A549 (cell line): ENCODE measurements around the gene CHP2. TPM values are rescaled to one million over a fixed set of nuclear protein-coding genes. Genes with fewer than 3 reads are reported as not detected.

Source experiments
- ATAC-seq, 2 experiments: fragments of 200-7000 bp in 1 of 2; fragments of >200 bp in 1 of 2; cut with Nextera tagmentation in 1 of 2; cut with Tn5 transposase in 1 of 2; 3 replicates each; pipeline versions ENCODE4 v1.8.0 to v1.9.1; 2018 to 2020; ENCODE audit warnings: mild to moderate bottlenecking in 1 of 2, moderate library complexity in 1 of 2
- CTCF ChIA-PET: fragments of 300-600 bp; sonication (Branson Sonifier 250); formaldehyde crosslinking; extraction: SDS; loops from one replicate; lab custom pipeline; 2021; ENCODE audit warnings: antibody characterized with exemption, inconsistent platforms; lab: Yijun Ruan, JAX
- POLR2A ChIA-PET: fragments of 350-600 bp; formaldehyde crosslinking; extraction: SDS; loops from one replicate; lab custom pipeline; 2021; ENCODE audit warnings: antibody characterized with exemption, inconsistent platforms; lab: Yijun Ruan, JAX
- DNase-seq, 2 experiments: peaks; one replicate each; pipeline versions ENCODE4 v3.0.0 to v3.0.0-alpha.2; 2011 to 2016; ENCODE audit warnings: low read depth in 1 of 2, low spot score in 1 of 2
- FAIRE-seq: peaks from 2 replicates; lab custom pipeline; 2011; peaks lifted over from hg19 to GRCh38; lab: Jason Lieb, UNC
- H3K27ac ChIP-seq, 2 experiments: fragments of >200 bp; sonication (Bioruptor Twin); formaldehyde crosslinking; 3 replicates each; pipeline ENCODE4 v1.5.1; 2016 to 2017
- H3K4me1 ChIP-seq: fragments of >200 bp; sonication (Bioruptor Twin); formaldehyde crosslinking; 3 replicates; pipeline ENCODE4 v1.6.1; 2016
- H3K4me2 ChIP-seq: fragments of >200 bp; sonication (Bioruptor Twin); formaldehyde crosslinking; 3 replicates; pipeline ENCODE4 v1.6.1; 2016
- H3K4me3 ChIP-seq: fragments of >200 bp; sonication (Bioruptor Twin); formaldehyde crosslinking; 3 replicates; pipeline ENCODE4 v1.5.1; 2016
- H3K9me3 ChIP-seq: fragments of >200 bp; sonication (Bioruptor Twin); formaldehyde crosslinking; 3 replicates; pipeline ENCODE4 v1.6.1; 2016
- CBX8 ChIP-seq: fragments of 200-600 bp; sonication (generic); IDR thresholded peaks from 2 replicates; pipeline ENCODE4 v1.6.1; 2016
- CEBPB ChIP-seq, 2 experiments: fragments of >200 bp in 1 of 2; sonication (Bioruptor Twin) in 1 of 2; formaldehyde crosslinking in 1 of 2; IDR thresholded peaks; 2 replicates each; pipeline ENCODE4 v1.6.1; 2012 to 2016
- CHD4 ChIP-seq: fragments of 200-600 bp; sonication (generic); IDR thresholded peaks from 2 replicates; pipeline ENCODE4 v1.6.1; 2016; ENCODE audit warnings: antibody characterized with exemption, mild to moderate bottlenecking, borderline replicate concordance
- E2F6 ChIP-seq: IDR thresholded peaks from 2 replicates; pipeline ENCODE4 v1.6.1; 2012; ENCODE audit warnings: low read depth, borderline replicate concordance
- ESRRA ChIP-seq: fragments of 150-350 bp; IDR thresholded peaks from 2 replicates; pipeline ENCODE4 v1.6.1; 2014; ENCODE audit warnings: mild to moderate bottlenecking, low read length, borderline replicate concordance
- GATA3 ChIP-seq: IDR thresholded peaks from 2 replicates; pipeline ENCODE4 v1.6.1; 2012; ENCODE audit warnings: borderline replicate concordance
- HEYL ChIP-seq: fragments of 250-450 bp; sonication (Bioruptor Pico); IDR thresholded peaks from 2 replicates; pipeline ENCODE4 v1.8.0; 2021; ENCODE audit warnings: mild to moderate bottlenecking, moderate library complexity
- HMGXB4 ChIP-seq: fragments of 250-450 bp; sonication (Bioruptor Pico); IDR thresholded peaks from 2 replicates; pipeline ENCODE4 v1.5.0; 2021; ENCODE audit warnings: mild to moderate bottlenecking, moderate library complexity, borderline replicate concordance
- JUN ChIP-seq, 2 experiments: fragments of >200 bp; sonication (Bioruptor Twin); formaldehyde crosslinking; IDR thresholded peaks; 2 replicates in 1 of 2; 3 replicates in 1 of 2; pipeline ENCODE4 v1.6.1; 2016 to 2017
- JUNB ChIP-seq: fragments of >200 bp; sonication (Bioruptor Twin); formaldehyde crosslinking; IDR thresholded peaks from 2 replicates; pipeline ENCODE4 v1.6.1; 2016
- KDM1A ChIP-seq: fragments of 200-600 bp; sonication (generic); IDR thresholded peaks from 2 replicates; pipeline ENCODE4 v1.6.1; 2016; ENCODE audit warnings: low read depth, mild to moderate bottlenecking
- MAX ChIP-seq: IDR thresholded peaks from 2 replicates; pipeline ENCODE4 v1.6.1; 2012
- PBX3 ChIP-seq: IDR thresholded peaks from 2 replicates; pipeline ENCODE4 v1.6.1; 2012
- POLR2A ChIP-seq: IDR thresholded peaks from 2 replicates; pipeline ENCODE4 v1.6.1; 2012; ENCODE audit warnings: mild to moderate bottlenecking, low read length
- POLR2AphosphoS2 ChIP-seq: conservative IDR thresholded peaks from 2 replicates; pipeline ENCODE4 v1.6.1; 2012; ENCODE audit warnings: low read length, improper control_type of control experiment, inconsistent platforms
- RAD21 ChIP-seq, 2 experiments: fragments of >200 bp in 1 of 2; sonication (Bioruptor Twin) in 1 of 2; formaldehyde crosslinking in 1 of 2; IDR thresholded peaks in 1 of 2; conservative IDR thresholded peaks in 1 of 2; 2 replicates in 1 of 2; 3 replicates in 1 of 2; pipeline ENCODE4 v1.6.1; 2012 to 2018; ENCODE audit warnings: inconsistent platforms in 1 of 2
- SREBF2 ChIP-seq: fragments of 450-650 bp; IDR thresholded peaks from 2 replicates; pipeline ENCODE4 v1.6.1; 2014; ENCODE audit warnings: mild to moderate bottlenecking, moderate library complexity
- TFCP2L1 ChIP-seq: fragments of 250-450 bp; sonication (Bioruptor Pico); IDR thresholded peaks from 2 replicates; pipeline ENCODE4 v1.5.0; 2021; ENCODE audit warnings: mild to moderate bottlenecking
- USF2 ChIP-seq: fragments of 450-650 bp; IDR thresholded peaks from 2 replicates; pipeline ENCODE4 v1.6.1; 2014; ENCODE audit warnings: antibody characterized with exemption
- ZFP36 ChIP-seq: fragments of 450-650 bp; IDR thresholded peaks from 2 replicates; pipeline ENCODE4 v1.6.1; 2014; ENCODE audit warnings: borderline replicate concordance; ENCODE audit not compliant: partially characterized antibody
- WGBS: methylation state at CpG from one replicate; pipeline ENCODE4 v1.1.6; 2017; ENCODE audit errors: missing lambda C conversion rate; 5-methylcytosine and 5-hydroxymethylcytosine counted together
- polyA plus RNA-seq, 4 experiments: library from polyadenylated mRNA; depleted of rRNA in 3 of 4; stranded (reverse); fragments of >200 nt; fragmentation: RNase III in 1 of 4; extraction: RNeasy Plus Mini Kit Qiagen cat#74134 plus additional on column Dnase treatment in 1 of 4; gene quantifications; 2 replicates in 3 of 4; 3 replicates in 1 of 4; pipeline ENCODE4 v1.2.3, GENCODE V29; 2011 to 2017
- TF ChIP-seq, protein P1 (sequence below): fragments of >200 bp; sonication (Bioruptor Twin); formaldehyde crosslinking; IDR thresholded peaks from 3 replicates; pipeline ENCODE4 v1.6.1; 2016

CHP2 gene
- polyA plus RNA-seq, 2 of the 4 experiments (the other 2 are of a cell fraction): not detected

DNA sequence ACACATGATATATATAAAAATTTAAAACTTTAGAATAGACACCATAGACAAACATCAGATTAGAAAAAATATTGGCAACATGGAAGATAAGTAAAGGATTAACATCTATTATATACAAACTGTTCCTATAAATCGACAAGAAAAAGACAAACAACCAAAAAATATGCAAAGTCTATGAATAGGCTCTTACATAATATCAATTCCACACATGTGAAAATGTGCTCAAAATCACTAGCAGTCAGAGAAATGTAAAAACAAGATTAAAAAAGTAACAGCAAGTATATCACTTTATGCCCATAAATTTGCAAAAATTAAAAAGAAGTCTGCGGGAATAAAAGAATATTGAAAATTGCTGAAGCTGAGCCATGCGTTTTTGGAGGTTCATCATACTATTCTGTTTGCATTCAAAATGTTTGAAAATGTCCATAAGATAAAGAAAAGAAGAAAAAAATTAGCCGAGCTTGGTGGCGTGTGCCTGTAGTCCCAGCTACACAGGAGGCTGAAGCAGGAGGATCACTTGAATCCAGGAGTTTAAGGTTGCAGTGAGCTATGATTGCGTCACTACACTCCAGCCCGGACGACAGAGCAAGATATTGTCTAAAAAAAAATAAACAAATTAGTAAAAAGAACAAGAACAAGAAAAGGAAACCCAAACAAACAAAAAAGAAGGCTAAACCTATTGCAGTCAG, 30.6 kb upstream of the CHP2 start:
- Histone ChIP-seq H3K4me2 (no peak overlapping the region), H3K27ac (no peak overlapping the region)
- POLR2A ChIA-PET: no interaction called here
- TF ChIP-seq HMGXB4 (CRISPR knock-in tag): no peak
- TF ChIP-seq HEYL (CRISPR knock-in tag): no peak
- TF ChIP-seq, protein P1, sequence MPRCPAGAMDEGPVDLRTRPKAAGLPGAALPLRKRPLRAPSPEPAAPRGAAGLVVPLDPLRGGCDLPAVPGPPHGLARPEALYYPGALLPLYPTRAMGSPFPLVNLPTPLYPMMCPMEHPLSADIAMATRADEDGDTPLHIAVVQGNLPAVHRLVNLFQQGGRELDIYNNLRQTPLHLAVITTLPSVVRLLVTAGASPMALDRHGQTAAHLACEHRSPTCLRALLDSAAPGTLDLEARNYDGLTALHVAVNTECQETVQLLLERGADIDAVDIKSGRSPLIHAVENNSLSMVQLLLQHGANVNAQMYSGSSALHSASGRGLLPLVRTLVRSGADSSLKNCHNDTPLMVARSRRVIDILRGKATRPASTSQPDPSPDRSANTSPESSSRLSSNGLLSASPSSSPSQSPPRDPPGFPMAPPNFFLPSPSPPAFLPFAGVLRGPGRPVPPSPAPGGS: no peak
- peak; percentile 32 to 50; a peak in 2 of 4 replicates for TF ChIP-seq CEBPB (IDR thresholded peaks at IDR 0.05)
- TF ChIP-seq, all 56 proteins: peak for 1
- Histone ChIP-seq H3K9me3 (no peaks in the 10 kb centered on the region), H3K4me3 (no peak overlapping the region), H3K4me1 (no peaks in the 10 kb centered on the region)
- ATAC-seq (no peak), DNase-seq (no peak), FAIRE-seq (no peak)
- CTCF ChIA-PET: interaction anchor here (0.6 to 1.6 kb wide), 5 partner anchors 9 to 123 kb away, joined by 3 to 6 read pairs (median 3); no protein-coding TSS in a partner anchor
- 27% methylated on average over 8 of the region's 8 CpGs for WGBS

- DNase-seq (no peak), ATAC-seq (no peak), FAIRE-seq (no peak)
- no peak for TF ChIP-seq PBX3
- TF ChIP-seq POLR2A: no peak
- TF ChIP-seq CHD4: no peak
- no peak for TF ChIP-seq ZFP36
- TF ChIP-seq USF2: no peak
- no peak for TF ChIP-seq MAX
- no peak for TF ChIP-seq HEYL (CRISPR knock-in tag)
- TF ChIP-seq SREBF2: no peak
- TF ChIP-seq TFCP2L1 (CRISPR knock-in tag): no peak
- no peak for TF ChIP-seq JUNB
- TF ChIP-seq E2F6: no peak
- TF ChIP-seq ESRRA: no peak
- no peak for TF ChIP-seq GATA3
- no peak for TF ChIP-seq HMGXB4 (CRISPR knock-in tag)
- TF ChIP-seq RAD21 (conservative IDR thresholded peaks at IDR 0.05 in 1 of 2, IDR thresholded peaks at IDR 0.05 in 1 of 2): no peak
- TF ChIP-seq JUN (IDR thresholded peaks at IDR 0.05): no peak
- TF ChIP-seq POLR2AphosphoS2: no peak
- no peak for TF ChIP-seq CBX8
- TF ChIP-seq KDM1A: no peak
- H3K4me2 ChIP-seq: no peak overlapping the region
- H3K4me3 ChIP-seq: no peak overlapping the region
- POLR2A ChIA-PET: no interaction called here
- H3K9me3 ChIP-seq: no peaks in the 10 kb centered on the region
- H3K4me1 ChIP-seq: no peaks in the 10 kb centered on the region
- CTCF ChIA-PET: interaction anchor here (1.2 to 1.5 kb wide), 2 partner anchors 35 to 76 kb away, joined by 3 to 4 read pairs; no protein-coding TSS in a partner anchor
- WGBS: 32% methylated on average over 3 of the region's 3 CpGs
- H3K27ac ChIP-seq: no peak overlapping the region
These were observed 30.1 kb upstream of the CHP2 start for GRCh38 chr16:23724785-23725131.
